Aorta (tissue), 5 donors: Measurements from ENCODE around the gene DDX41. TPM values are rescaled to one million over a fixed set of nuclear protein-coding genes. Genes with fewer than 3 reads are reported as not detected.
A peak's percentile ranks its signal among the peaks of the same experiment; 100 is the strongest.

Experiments used
- ATAC-seq: fragments of 200-7000 bp; cut with Tn5 transposase; one replicate; pipeline ENCODE4 v1.9.1; 2022; ENCODE audit warnings: moderate library complexity; ENCODE audit not compliant: low FRiP score
- DNase-seq, 2 donors: peaks; one replicate each; pipeline ENCODE4 v3.0.0-alpha.2; 2020
- H3K27ac ChIP-seq, 2 donors: one replicate each; pipeline ENCODE4 v1.5.1; 2013; ENCODE audit warnings: low read length in 2 of 2, mild to moderate bottlenecking in 2 of 2, moderate library complexity in 2 of 2, control low read depth in 1 of 2, inconsistent platforms in 1 of 2, low read depth in 1 of 2
- H3K27me3 ChIP-seq, 2 donors: one replicate each; pipeline ENCODE4 v1.6.1; 2013; ENCODE audit warnings: control low read depth in 1 of 2, low read length in 1 of 2, mild to moderate bottlenecking in 1 of 2, moderate library complexity in 1 of 2; ENCODE audit not compliant: insufficient read depth in 2 of 2, control insufficient read depth in 1 of 2
- H3K36me3 ChIP-seq, 2 donors: one replicate each; pipeline ENCODE4 v1.6.1; 2013; ENCODE audit warnings: control low read depth in 1 of 2, low read length in 1 of 2, mild to moderate bottlenecking in 1 of 2; ENCODE audit not compliant: insufficient read depth in 2 of 2, control insufficient read depth in 1 of 2
- H3K4me1 ChIP-seq, 2 donors: one replicate each; pipeline ENCODE4 v1.6.1; 2013; ENCODE audit warnings: low read length in 2 of 2, control low read depth in 1 of 2, mild to moderate bottlenecking in 1 of 2, moderate library complexity in 1 of 2; ENCODE audit not compliant: insufficient read depth in 2 of 2, control insufficient read depth in 1 of 2
- H3K4me3 ChIP-seq, 2 donors: one replicate each; pipeline ENCODE4 v1.5.1; 2013; ENCODE audit warnings: low read length in 2 of 2, control low read depth in 1 of 2, mild to moderate bottlenecking in 1 of 2
- H3K9me3 ChIP-seq: one replicate; pipeline ENCODE4 v1.6.1; 2013; ENCODE audit warnings: mild to moderate bottlenecking, low read length; ENCODE audit not compliant: control insufficient read depth
- WGBS, 2 donors: extraction: QIAGEN DNeasy Blood & Tissue Kit; methylation state at CpG; one replicate each; pipeline ENCODE4 v1.1.7; 2013; 5-methylcytosine and 5-hydroxymethylcytosine counted together
- intact Hi-C, 2 donors: fragments of 100-400 bp; cut with DNase I; formaldehyde crosslinking; loops; one replicate each; pipeline versions ENCODE4 v1.14.2 to v1.15.0; 2022
- polyA plus RNA-seq, 2 donors: library from polyadenylated mRNA; stranded (reverse); fragments of 200-250 nt; gene quantifications; one replicate each; pipeline ENCODE4 v1.2.3, GENCODE V29; 2013
- total RNA-seq, 2 donors: library from RNA; stranded (reverse); fragmentation: NEBNext Ultra II Directional; extraction: Animal tissue kit (Norgen Biotek cat#: 25700); gene quantifications; one replicate each; pipeline ENCODE4 v1.2.1, GENCODE V29; 2021
- donor health status: healthy with polysubstance abuse.
- donor health status: Bipolar disorder and iron deficiency.
- donor health status: DM: no; HTN: no; CAD: no.
- donor health status: DM: no; HTN: no; CAD: no.
- donor health status: DM: yes; HTN: yes; CAD: no.

DDX41 gene
- total and polyA plus RNA-seq, 4 donors = 45.0 to 95.4 (median 50.7) TPM

- ATAC-seq = no peak
Measured at GRCh38 chr5:177523711-177524538, 7.2 kb upstream of the DDX41 start.

GRCh38 chr5:177520916-177521513 lies 4.3 kb upstream of the DDX41 start:
- WGBS, 2 donors = 79 to 88% methylated on average over 2 of the region's 2 CpGs
- DNase-seq = peak; percentile 25 to 46
- Histone ChIP-seq H3K27me3 (no peaks in the 10 kb centered on the region), H3K4me3 (no peak overlapping the region), H3K4me1 (no peaks in the 10 kb centered on the region), H3K27ac (no peak overlapping the region), H3K9me3 (no peaks in the 10 kb centered on the region), H3K36me3 (peaks cover 3 to 9% of the 10 kb centered on the region in 2 donors)
- no peak for ATAC-seq
- intact Hi-C loops = no loop called here

More at GRCh38 chr5:177523711-177524538, 7.2 kb upstream of the DDX41 start:
- Histone ChIP-seq H3K36me3 (peaks cover 3 to 12% of the 10 kb centered on the region in 2 donors), H3K27ac (no peak overlapping the region), H3K4me1 (no peaks in the 10 kb centered on the region), H3K4me3 (no peak overlapping the region), H3K9me3 (no peaks in the 10 kb centered on the region), H3K27me3 (no peaks in the 10 kb centered on the region)
- intact Hi-C loops = no loop called here
- WGBS, 2 donors = 90 to 94% methylated on average over 17 to 19 of the region's 19 CpGs
- peak; percentile 44 to 70 for DNase-seq

GRCh38 chr5:177520271-177520670 lies 3.5 kb upstream of the DDX41 start:
- Histone ChIP-seq H3K36me3 (peaks cover 3 to 9% of the 10 kb centered on the region in 2 donors), H3K9me3 (no peaks in the 10 kb centered on the region), H3K4me3 (no peak overlapping the region), H3K27ac (no peak overlapping the region), H3K27me3 (no peaks in the 10 kb centered on the region), H3K4me1 (no peaks in the 10 kb centered on the region)
- WGBS, 2 donors = 89 to 90% methylated on average over 3 of the region's 3 CpGs
- intact Hi-C loops = no loop called here
- DNase-seq (peak; percentile 27 to 29), ATAC-seq (no peak)

GRCh38 chr5:177519463-177520235 lies 2.9 kb upstream of the DDX41 start:
- Histone ChIP-seq H3K36me3 (peaks cover 3 to 9% of the 10 kb centered on the region in 2 donors), H3K27ac (no peak overlapping the region), H3K4me3 (no peak overlapping the region), H3K27me3 (no peaks in the 10 kb centered on the region), H3K9me3 (no peaks in the 10 kb centered on the region), H3K4me1 (no peaks in the 10 kb centered on the region)
- intact Hi-C loops = no loop called here
- ATAC-seq (no peak), DNase-seq (peak; percentile 23 to 63)
- WGBS, 2 donors = 80% methylated on average over 13 of the region's 13 CpGs

GRCh38 chr5:177515580-177515979 lies 1.2 kb downstream of the DDX41 start:
- peaks cover 2 to 3% of the 10 kb centered on the region in 2 donors for H3K36me3 ChIP-seq
- intact Hi-C loops = no loop called here
- no peaks in the 10 kb centered on the region for H3K27me3 ChIP-seq
- no peak overlapping the region for H3K27ac ChIP-seq
- H3K9me3 ChIP-seq = no peaks in the 10 kb centered on the region
- no peaks in the 10 kb centered on the region for H3K4me1 ChIP-seq
- ATAC-seq = no peak
- WGBS, 2 donors = 85 to 89% methylated on average over 7 of the region's 7 CpGs
- DNase-seq = no peak
- no peak overlapping the region for H3K4me3 ChIP-seq

GRCh38 chr5:177514541-177514940 lies 2.2 kb downstream of the DDX41 start:
- 95% methylated on average over 11 of the region's 11 CpGs for WGBS, 2 donors
- H3K27me3 ChIP-seq = no peaks in the 10 kb centered on the region
- no peaks in the 10 kb centered on the region for H3K9me3 ChIP-seq
- H3K4me3 ChIP-seq = no peak overlapping the region
- intact Hi-C loops = no loop called here
- ATAC-seq = no peak
- H3K36me3 ChIP-seq = peaks cover 0 to 2% of the 10 kb centered on the region in 2 donors
- DNase-seq = no peak
- H3K27ac ChIP-seq = no peak overlapping the region
- H3K4me1 ChIP-seq = no peaks in the 10 kb centered on the region

- DNase-seq (peak in 1 of 2 donors; percentile 53), ATAC-seq (no peak)
- H3K4me1 ChIP-seq = no peaks in the 10 kb centered on the region
- H3K4me3 ChIP-seq = no peak overlapping the region
- intact Hi-C loops = no loop called here
- no peaks in the 10 kb centered on the region for H3K9me3 ChIP-seq
- no peak overlapping the region for H3K27ac ChIP-seq
- no peaks in the 10 kb centered on the region for H3K27me3 ChIP-seq
- peaks cover 0 to 2% of the 10 kb centered on the region in 2 donors for H3K36me3 ChIP-seq
- whole genome bisulfite sequencing, 2 donors = 95% methylated on average over 15 of the region's 15 CpGs
Measured at GRCh38 chr5:177513500-177513899, 3.3 kb downstream of the DDX41 start.

GRCh38 chr5:177512736-177513380 lies 3.9 kb downstream of the DDX41 start:
- H3K27ac ChIP-seq = no peak overlapping the region
- intact Hi-C loops = no loop called here
- DNase-seq = no peak
- no peaks in the 10 kb centered on the region for H3K4me1 ChIP-seq
- no peaks in the 10 kb centered on the region for H3K27me3 ChIP-seq
- no peak overlapping the region for H3K4me3 ChIP-seq
- no peaks in the 10 kb centered on the region for H3K9me3 ChIP-seq
- 88 to 90% methylated on average over 16 of the region's 16 CpGs for WGBS, 2 donors
- no peak for ATAC-seq
- H3K36me3 ChIP-seq = peaks cover 0 to 2% of the 10 kb centered on the region in 2 donors
